ENCODE results near the gene ZBTB49.

Gene ZBTB49

GRCh38 chr4:4284827-4285618 is 5.0 kb upstream of the ZBTB49 start:
- no peak for DNase-seq

DNA sequence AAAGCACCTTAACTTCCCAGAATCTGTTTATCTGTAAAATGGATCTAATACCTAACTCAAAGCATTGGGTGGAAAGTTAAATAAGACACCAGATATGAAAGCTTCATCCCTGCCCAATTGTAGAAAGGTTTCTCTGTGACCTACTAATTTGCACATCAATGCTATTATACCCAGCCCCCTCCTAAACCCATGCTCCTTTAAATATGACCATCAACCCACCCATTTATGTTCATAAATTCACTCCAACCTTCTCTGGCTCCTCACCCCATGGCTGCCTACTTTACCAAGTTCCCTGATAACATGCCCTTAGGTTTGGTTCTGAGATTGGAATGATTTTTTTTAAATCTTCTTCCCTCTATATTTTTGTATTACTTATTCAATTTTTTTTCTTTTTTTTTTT is 2.0 kb upstream of the ZBTB49 start:
- DNase-seq: no peak

GRCh38 chr4:4289055-4289454 is 996 bp upstream of the ZBTB49 start:
- no peak for DNase-seq

DNA sequence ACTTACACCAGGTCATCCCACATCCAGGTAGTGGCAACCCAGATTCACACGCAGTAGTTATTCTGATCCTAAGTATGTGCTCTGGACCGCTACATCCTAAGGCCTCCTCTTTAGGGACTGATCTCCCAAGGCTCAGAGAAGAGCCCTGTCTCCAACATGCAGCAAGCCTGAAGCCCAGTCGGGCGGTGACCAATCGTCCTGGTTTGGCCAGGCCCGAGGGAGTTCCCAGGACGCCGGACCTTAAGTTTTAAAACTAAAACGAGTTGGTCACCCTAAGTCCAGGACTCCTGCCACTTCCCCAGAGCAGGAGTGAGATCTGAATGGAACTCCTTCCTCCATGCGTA is 482 bp upstream of the ZBTB49 start:
- no peak for DNase-seq

- no peak for DNase-seq
These were observed 3.2 kb downstream of the ZBTB49 start for GRCh38 chr4:4293279-4293678.

GRCh38 chr4:4296283-4296846 is 6.3 kb downstream of the ZBTB49 start:
- DNase-seq: no peak

DNA sequence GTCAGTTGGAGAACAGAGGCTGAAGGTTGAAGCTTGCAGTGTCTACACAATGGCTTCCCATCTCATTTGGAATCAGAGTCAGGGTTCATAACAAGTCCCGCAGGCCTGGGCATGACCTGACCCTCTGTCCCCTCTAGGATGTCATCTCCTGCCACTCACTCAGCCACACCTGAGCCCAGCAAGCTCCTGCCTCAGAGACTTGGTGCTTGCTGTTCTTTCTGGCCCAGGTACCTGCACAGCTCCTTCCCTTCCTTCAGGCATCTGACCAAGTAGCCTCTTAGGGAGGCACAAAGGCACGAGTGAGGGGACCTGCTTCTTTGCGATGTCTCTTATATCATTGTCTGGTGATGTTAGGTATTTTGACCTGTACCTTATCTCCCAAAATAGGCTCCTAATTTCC is 9.0 kb downstream of the ZBTB49 start:
- no peak for DNase-seq

GRCh38 chr4:4302001-4302400 is 11.9 kb downstream of the ZBTB49 start:
- no peak for DNase-seq

- no peak for DNase-seq
These were observed 12.4 kb downstream of the ZBTB49 start for GRCh38 chr4:4302416-4302815.

GRCh38 chr4:4306920-4307319 is 16.9 kb downstream of the ZBTB49 start:
- DNase-seq: no peak

DNA sequence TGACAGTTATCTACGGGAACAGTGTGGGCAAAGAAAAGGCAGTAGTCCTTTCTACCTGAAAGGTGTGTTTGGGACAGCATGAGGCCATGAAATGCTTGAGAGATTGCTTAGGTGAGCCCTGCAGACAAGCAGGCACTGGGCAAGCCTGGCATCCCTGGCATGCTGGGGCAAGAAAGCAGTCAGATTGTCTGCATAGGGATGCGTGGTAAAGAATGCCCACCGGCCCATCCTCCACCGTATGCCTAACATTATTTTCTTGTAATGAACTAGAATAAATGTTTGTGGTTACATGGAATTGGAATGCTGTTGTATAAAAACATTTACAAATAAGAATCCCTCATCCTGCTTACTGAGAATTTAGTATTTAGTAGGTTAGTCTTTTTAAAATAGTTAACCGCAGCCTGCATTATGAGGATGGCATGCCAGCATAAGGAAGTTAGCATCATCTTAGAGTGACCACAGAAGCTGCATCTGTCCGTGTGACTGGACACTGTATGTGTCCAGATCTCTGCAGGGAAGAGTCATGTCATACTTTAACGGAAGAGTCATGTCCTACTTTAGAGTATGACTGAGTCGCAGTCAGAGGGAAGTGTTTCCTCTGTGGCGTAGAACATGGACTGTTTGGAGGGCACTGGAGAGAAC is 18.9 kb downstream of the ZBTB49 start:
- no peak for DNase-seq

- no peak for DNase-seq
These were observed 21.1 kb downstream of the ZBTB49 start for GRCh38 chr4:4311193-4311592.

DNA sequence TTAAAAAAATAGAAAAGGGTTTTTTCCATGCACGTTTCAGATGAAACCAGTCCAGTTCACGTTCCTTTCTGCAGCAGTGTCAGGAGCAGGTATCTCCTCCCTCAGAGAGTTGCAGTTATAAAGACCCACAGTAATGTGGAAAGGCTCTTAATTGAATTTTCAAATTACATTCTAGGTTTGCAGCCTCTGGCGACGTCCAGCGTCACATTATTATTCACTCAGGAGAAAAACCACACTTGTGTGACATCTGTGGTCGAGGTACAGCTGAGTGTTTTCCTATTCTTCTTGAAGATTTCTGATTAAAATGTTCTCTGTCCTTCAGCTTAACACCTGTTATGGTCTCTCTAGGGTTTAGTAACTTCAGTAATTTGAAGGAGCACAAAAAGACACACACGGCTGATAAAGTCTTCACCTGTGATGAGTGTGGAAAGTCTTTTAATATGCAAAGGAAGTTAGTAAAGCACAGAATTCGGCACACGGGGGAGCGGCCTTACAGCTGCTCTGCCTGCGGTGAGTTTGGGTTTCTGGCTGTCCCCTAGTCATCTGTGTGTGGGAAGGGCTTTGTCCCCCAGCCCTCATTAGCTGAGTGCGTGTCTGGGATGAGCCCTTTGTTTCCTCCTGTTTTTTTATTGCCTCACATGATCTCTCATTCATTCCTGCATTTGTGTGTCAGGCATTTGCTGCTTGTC is 25.6 kb downstream of the ZBTB49 start:
- DNase-seq: no peak

DNA sequence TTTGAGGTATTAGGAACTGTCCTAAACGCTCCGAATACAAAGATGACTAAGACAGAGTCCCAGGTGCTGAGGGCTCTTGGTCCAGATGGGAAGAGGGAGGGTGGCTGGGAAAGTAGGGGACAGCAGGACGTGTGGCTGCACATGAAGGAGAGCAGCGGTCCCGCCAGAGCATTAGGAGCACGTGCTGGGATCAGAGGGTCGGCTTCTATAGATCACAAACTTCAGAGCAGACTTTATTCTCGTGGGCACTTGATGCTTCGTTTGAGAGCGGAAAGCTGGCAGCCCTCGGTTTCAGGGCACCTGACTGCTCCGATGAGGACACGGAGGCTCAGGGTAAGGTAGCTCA is 26.1 kb downstream of the ZBTB49 start:
- no peak for DNase-seq

GRCh38 chr4:4317496-4318232 is 27.6 kb downstream of the ZBTB49 start:
- no peak for DNase-seq

GRCh38 chr4:4320528-4320927 is 30.5 kb downstream of the ZBTB49 start:
- no peak for DNase-seq

DNA sequence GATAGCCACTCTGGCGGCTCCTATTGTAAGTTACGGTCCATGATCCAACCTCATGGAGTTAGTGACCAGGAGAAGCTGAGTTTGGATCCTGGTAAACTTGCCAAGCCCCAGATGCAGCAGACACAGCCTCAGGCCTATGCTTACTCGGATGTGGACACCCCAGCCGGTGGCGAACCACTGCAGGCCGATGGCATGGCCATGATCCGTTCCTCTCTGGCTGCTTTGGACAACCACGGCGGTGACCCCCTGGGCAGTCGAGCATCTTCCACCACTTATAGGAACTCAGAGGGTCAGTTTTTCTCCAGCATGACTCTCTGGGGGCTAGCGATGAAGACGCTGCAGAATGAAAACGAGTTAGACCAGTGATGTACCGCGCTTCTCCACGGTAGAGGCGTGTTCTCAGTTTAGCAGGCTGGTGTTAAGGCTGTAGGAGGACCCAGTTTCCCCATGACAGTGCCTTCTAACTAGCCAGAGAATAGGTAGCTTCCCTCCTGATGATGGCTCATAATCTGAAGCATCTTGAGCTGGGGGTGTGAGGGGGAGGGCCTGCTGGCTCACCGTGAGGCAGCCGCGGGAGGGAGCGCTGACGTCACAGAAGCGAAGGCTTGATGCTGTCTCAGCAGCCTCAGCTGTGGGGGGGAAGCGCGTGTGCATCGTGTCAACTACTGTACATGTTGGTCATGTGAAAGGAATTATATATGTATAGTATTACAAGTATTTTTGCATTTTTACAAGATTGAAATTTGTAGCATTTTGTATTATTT is 31.1 kb downstream of the ZBTB49 start:
- DNase-seq: no peak

DNA sequence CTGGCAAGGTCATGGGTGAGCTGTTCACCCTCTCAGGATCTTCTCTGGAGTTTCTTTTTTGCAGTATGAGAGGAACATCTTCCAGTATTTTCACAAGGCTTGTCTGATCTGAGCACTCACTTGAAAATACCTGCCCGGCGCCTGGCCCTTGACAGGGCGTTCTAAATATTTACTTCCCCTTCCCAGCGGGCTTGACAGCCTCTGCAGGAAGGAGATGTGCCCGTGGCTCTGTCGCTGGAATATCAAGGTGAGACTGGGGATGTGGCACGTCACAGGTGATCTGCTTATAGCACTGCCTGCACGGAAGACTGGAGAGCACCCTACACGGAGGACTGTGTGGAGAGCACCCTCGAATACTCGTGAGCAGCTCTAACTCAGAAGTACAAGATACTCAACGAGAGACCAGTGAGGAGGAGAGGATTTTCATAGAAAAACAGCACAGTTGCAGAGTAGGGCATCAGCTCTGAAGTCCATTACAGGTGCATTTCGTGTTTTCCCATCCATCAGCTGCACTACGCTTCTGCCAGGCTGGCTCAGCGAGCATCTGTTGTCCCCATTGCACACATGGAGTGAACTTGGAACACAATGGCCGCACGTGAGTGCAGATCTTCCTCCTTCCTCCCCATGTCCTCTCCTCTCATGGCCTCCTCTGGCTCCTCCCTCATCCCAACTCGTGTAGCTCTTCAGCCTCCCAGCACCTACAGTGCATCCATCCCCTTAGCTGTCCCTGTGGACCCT is 32.1 kb downstream of the ZBTB49 start:
- DNase-seq: no peak

GRCh38 chr4:4323705-4324534 is 33.9 kb downstream of the ZBTB49 start:
- DNase-seq: no peak

DNA sequence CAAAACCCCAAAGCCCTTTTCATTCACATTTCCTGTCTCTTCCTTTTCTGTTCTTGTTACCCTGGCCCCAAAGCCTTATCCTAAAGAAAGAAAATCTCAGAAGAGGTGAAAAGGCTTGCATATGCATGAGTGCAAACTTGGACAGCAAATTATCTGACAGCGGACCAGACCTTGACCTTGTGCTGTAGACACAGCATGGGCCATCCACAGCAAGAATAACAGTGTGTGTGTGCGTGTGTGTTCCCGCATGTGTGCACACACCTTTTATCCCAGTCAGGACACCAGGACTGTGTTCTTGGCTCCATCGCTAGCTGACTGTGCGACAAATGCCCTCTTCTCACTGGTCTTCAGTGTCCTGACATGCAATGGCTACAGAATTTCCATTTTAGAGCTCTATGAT is 35.3 kb downstream of the ZBTB49 start:
- DNase-seq: no peak

- no peak for DNase-seq
These were observed 36.1 kb downstream of the ZBTB49 start for GRCh38 chr4:4326166-4326565.
